Stomach (tissue), 4 donors: ENCODE data around the gene CBLL1.

ENCODE experiments used
- CTCF ChIP-seq, 7 experiments: fragments of 450-650 bp in 4 of 7; fragments of 200-600 bp in 3 of 7; sonication (generic) in 3 of 7; IDR thresholded peaks; one replicate each; pipeline ENCODE4 v1.5.1; 2016 to 2019; ENCODE audit warnings: antibody characterized with exemption in 7 of 7, control low read depth in 2 of 7, mild to moderate bottlenecking in 1 of 7
- POLR2AphosphoS5 ChIP-seq, 3 donors: sonication (generic); formaldehyde crosslinking; IDR thresholded peaks; one replicate each; pipeline ENCODE4 v1.6.1; 2016; ENCODE audit warnings: antibody characterized with exemption in 3 of 3

- peak in 5 of 7 experiments; percentile 44 to 79 (median 69) for TF ChIP-seq CTCF (IDR thresholded peaks at IDR 0.05)
- TF ChIP-seq POLR2AphosphoS5 (IDR thresholded peaks at IDR 0.05) = peak; percentile 90 to 91 (median 91)
Measured at GRCh38 chr7:107743567-107744344, at the start of gene CBLL1.
